Effector memory CD4-positive, alpha-beta T cell (primary cell): ENCODE data around the gene KIFC1.
A peak's percentile ranks its signal among the peaks of the same experiment; 100 is the strongest.
"Not testable (repeated sequence)": the region's sequence is repeated elsewhere in the genome, so short reads cannot be mapped to it uniquely, and the experiment has no call there.

ENCODE experiments used
- DNase-seq, 3 donors: peaks; one replicate each; pipeline ENCODE4 v3.0.0-alpha.2; 2020
- H3K27ac ChIP-seq: 2 replicates; pipeline ENCODE4 v1.7.0; 2013; ENCODE audit warnings: mild to moderate bottlenecking, low read length, moderate library complexity; ENCODE audit not compliant: insufficient read depth, poor library complexity, severe bottlenecking
- H3K27me3 ChIP-seq: replicated peaks from 2 replicates; pipeline ENCODE4 v1.7.0; 2013; ENCODE audit warnings: mild to moderate bottlenecking, low read length; ENCODE audit not compliant: insufficient read depth, control insufficient read depth, poor library complexity, severe bottlenecking
- H3K36me3 ChIP-seq: 2 replicates; pipeline ENCODE4 v1.7.0; 2013; ENCODE audit warnings: mild to moderate bottlenecking, low read length, moderate library complexity; ENCODE audit not compliant: control insufficient read depth, insufficient read depth
- H3K4me1 ChIP-seq: 2 replicates; pipeline ENCODE4 v1.7.0; 2013; ENCODE audit warnings: low read length, mild to moderate bottlenecking; ENCODE audit not compliant: control insufficient read depth, insufficient read depth, poor library complexity, severe bottlenecking
- H3K4me3 ChIP-seq: 2 replicates; pipeline ENCODE4 v1.7.0; 2013; ENCODE audit warnings: low read length, low read depth, mild to moderate bottlenecking; ENCODE audit not compliant: insufficient read depth, poor library complexity, severe bottlenecking
- H3K9me3 ChIP-seq: 2 replicates; pipeline ENCODE4 v1.7.0; 2013; ENCODE audit warnings: mild to moderate bottlenecking, low read length, moderate library complexity; ENCODE audit not compliant: control insufficient read depth
- total RNA-seq, 3 donors: gene quantifications; one replicate each; lab custom pipeline; 2026; lab: John Stamatoyannopoulos, UW

KIFC1 gene, protein sequence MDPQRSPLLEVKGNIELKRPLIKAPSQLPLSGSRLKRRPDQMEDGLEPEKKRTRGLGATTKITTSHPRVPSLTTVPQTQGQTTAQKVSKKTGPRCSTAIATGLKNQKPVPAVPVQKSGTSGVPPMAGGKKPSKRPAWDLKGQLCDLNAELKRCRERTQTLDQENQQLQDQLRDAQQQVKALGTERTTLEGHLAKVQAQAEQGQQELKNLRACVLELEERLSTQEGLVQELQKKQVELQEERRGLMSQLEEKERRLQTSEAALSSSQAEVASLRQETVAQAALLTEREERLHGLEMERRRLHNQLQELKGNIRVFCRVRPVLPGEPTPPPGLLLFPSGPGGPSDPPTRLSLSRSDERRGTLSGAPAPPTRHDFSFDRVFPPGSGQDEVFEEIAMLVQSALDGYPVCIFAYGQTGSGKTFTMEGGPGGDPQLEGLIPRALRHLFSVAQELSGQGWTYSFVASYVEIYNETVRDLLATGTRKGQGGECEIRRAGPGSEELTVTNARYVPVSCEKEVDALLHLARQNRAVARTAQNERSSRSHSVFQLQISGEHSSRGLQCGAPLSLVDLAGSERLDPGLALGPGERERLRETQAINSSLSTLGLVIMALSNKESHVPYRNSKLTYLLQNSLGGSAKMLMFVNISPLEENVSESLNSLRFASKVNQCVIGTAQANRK
- total RNA-seq: 1.7 to 3.0 (median 2.1) reads per million in 3 donors

DNA sequence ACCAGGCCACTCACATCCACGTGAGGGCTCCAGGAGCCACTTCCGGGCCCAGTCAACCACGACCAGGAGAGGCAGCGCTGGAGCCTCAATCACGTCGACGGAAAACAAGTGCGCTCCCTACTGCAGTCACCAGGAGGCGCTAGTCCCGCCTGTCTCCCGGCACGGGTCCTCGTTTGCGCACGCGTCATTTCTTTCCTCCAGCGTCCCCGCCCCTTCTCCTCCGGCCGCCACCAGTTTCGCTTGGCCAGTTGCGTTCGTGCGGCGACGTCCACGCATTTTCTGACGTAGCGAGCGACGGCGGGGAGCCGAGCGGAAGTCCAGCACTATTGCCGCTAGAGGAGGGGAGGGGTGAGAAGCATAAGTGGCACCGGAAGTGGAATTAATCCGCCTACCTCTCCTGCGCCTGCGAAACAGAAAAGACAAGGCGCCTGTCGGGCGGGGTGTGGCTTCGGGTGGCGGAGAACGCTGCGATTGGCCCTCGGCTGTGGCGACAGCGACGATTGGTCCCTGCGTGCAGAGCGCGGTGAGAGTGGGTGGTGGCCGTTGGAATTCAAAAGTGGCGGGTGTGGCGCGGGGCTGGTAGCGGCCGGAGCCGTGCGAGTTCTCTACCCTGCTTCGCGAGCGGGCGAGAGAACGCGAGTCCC is at the start of gene KIFC1:
KIFC1 (plus strand) TSS at position 546 of the 644 bp plus-strand sequence. CDS start 163 bp downstream, outside the sequence.
- H3K4me3 ChIP-seq: peak within 1 kb of the TSS; percentile 54
- DNase-seq: peak; percentile 98 to 99 (median 99)

DNA sequence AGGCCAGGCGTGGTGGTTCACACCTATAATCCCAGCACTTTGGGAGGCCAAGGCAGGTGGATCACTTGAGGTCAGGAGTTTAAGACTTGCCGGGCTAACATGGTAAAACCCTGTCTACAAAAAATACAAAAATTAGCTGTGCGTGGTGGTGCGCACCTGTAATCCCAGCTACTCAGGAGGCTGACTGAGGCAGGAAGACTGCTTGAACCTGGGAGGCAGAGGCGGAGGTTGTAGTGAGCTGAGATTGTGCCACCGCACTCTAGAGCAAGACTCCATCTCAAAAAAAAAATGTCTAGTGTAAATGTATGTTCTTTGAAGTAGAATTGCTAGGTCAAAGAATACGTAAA is 48.0 kb upstream of the KIFC1 start:
- not testable (repeated sequence) for H3K9me3 ChIP-seq, H3K36me3 ChIP-seq, H3K27me3 ChIP-seq, H3K4me3 ChIP-seq, DNase-seq
- Histone ChIP-seq H3K4me1 (peaks cover 26% of the 10 kb centered on the region), H3K27ac (peak overlapping the region; percentile 87)

More for the DNA sequence above, at the start of gene KIFC1:
- Histone ChIP-seq H3K27ac (peak within 1 kb of the TSS; percentile 71), H3K9me3 (no peaks in the 10 kb centered on the region), H3K4me1 (peaks cover 13% of the 10 kb centered on the region), H3K36me3 (no peaks in the 10 kb centered on the region), H3K27me3 (no peaks in the 10 kb centered on the region)

DNA sequence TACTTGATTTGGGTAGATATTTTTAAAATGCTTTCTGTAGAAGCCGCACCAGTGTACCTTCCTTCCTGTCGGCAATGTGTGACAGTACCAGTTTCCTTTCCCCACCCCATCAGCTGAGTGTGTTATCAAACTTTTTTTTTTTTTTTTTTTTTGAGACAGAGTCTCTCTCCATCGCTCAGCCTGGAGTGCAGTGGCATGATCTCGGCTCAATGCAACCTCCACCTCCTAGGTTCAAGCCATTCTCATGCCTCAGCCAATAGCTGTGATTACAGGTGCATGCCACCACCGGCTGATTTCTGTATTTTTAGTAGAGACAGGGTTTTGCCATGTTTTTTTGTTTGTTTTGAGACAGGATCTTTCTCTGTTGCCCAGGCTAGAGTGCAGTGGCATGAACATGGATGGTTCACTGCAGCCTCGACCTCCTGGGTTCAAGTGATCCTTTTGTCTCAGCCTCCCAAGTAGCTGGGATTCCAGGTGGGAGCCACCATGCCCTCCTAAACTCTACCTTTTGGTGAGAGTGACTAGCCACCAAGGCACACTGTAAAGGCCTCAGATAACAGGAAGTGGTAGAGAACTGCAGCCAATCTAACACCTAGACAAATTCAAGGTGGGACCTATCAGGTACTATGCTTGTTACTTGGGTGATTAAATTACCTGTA is 47.5 kb upstream of the KIFC1 start:
- peak; percentile 62 to 68 (median 63) for DNase-seq
- peak overlapping the region; percentile 87 for H3K27ac ChIP-seq
- peaks cover 26% of the 10 kb centered on the region for H3K4me1 ChIP-seq
- no peaks in the 10 kb centered on the region for H3K9me3 ChIP-seq
- no peaks in the 10 kb centered on the region for H3K27me3 ChIP-seq
- no peaks in the 10 kb centered on the region for H3K36me3 ChIP-seq
- peak overlapping the region; percentile 16 for H3K4me3 ChIP-seq

DNA sequence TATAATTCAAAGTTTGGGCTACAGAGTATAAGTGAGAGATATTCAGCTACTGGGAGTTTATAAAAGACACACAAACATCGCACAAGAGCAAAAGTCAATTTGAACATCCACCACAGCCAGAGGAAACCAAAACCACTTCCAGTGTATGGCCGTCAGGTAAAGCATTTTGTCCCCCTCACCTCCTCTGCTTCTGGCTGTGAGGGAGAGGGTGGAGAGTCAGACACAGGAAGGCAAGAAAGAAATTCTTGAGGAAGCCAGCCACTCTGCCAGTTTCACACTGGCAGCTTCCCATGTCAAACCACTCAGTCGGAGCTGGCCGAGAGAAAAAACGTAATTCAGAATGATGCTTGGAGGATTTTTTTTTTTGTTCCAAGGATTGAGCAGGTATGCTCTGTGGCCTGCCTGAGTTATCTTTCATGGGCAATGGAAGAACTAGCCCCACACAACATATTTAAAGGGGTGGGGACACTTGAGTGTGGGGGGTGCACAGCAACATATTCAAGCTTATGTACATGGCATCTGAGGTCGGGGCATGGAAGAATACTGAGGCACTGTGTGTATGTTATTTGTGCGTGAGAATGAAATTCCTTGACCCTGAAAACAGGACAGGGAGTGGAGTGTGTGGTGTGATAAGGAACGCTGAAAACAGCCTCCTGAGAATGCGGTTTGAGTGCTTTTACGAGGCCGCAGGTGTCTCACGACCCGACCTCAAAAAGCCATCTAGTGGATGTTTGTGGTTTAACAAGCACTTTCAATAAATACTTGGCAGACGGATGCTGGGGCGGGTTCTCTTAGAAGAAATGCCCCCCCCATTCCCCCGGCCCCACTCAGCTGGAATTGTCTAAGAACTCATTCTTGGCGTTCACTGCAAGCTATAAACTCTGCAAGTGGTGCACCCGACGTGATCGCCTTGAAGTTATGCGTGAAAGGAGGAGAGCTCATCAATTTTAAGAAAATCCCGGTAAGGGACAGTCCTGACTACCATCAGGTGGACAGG is 46.6 kb upstream of the KIFC1 start:
- Histone ChIP-seq H3K4me3 (peak overlapping the region; percentile 16), H3K27ac (peak overlapping the region; percentile 87)
- DNase-seq: peak; percentile 61 to 70 (median 61)

DNA sequence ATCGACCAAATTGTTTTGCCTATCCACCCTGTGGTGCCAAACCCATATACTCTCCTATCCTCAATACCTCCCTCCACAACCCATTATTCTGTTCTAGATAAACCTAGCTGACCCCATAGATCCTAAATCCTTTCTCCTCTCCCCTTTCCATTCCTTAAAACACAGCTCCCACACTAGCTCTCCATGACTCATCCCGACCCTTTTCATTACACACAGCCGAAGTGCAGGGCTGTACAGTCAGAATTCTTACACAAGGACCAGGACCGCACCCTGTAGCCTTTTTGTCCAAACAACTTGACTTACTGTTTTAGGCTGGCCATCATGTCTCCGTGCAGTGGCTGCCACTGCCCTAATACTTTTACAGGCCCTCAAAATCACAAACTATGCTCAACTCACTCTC is 44.7 kb upstream of the KIFC1 start:
- not testable (repeated sequence) for H3K4me3 ChIP-seq, H3K27me3 ChIP-seq, DNase-seq, H3K9me3 ChIP-seq, H3K36me3 ChIP-seq, H3K27ac ChIP-seq
- H3K4me1 ChIP-seq: peaks cover 26% of the 10 kb centered on the region

More for the DNA sequence above, 46.6 kb upstream of the KIFC1 start:
- H3K36me3 ChIP-seq: no peaks in the 10 kb centered on the region
- H3K9me3 ChIP-seq: no peaks in the 10 kb centered on the region
- peaks cover 26% of the 10 kb centered on the region for H3K4me1 ChIP-seq
- no peaks in the 10 kb centered on the region for H3K27me3 ChIP-seq

DNA sequence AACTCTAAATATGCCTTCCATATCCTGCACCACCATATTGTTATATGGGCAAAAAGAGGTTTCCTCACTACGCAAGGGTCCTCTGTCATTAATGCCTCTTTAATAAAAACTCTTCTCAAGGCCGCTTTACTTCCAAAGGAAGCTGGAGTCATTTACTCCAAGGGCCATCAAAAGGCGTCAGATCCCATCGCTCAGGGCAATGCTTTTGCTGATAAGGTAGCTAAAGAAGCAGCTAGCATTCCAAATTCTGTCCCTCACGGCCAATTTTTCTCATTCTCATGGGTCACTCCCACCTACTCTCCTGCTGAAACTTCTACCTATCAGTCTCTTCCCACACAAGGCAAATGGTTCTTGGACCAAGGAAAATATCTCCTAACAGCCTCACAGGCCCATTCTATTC is 43.8 kb upstream of the KIFC1 start:
- Histone ChIP-seq H3K4me3 (no peak overlapping the region), H3K9me3 (no peaks in the 10 kb centered on the region), H3K4me1 (peaks cover 20% of the 10 kb centered on the region), H3K27me3 (no peaks in the 10 kb centered on the region), H3K27ac (no peak overlapping the region), H3K36me3 (no peaks in the 10 kb centered on the region)
- DNase-seq: no peak

DNA sequence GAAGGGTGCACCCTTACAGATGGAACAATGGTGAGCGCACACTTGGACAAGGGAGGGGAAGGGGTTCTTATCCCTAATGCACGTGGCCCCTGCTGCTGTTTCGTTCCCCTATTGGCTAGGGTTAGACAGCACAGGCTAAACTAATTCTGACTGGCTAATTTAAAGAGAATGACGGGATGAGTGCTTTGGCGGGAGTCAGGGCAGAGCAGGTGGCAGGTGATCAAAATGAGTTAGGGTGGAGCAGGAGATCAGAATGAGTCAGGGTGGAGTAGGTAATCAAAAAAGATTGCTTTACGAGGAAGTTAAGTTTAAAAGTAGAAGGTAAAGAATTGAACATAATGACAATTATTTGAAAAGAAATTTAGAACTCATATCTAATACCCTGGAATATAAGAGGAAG is 35.8 kb upstream of the KIFC1 start:
- not testable (repeated sequence) for H3K36me3 ChIP-seq, H3K27ac ChIP-seq, H3K9me3 ChIP-seq, H3K27me3 ChIP-seq, H3K4me1 ChIP-seq, DNase-seq, H3K4me3 ChIP-seq

DNA sequence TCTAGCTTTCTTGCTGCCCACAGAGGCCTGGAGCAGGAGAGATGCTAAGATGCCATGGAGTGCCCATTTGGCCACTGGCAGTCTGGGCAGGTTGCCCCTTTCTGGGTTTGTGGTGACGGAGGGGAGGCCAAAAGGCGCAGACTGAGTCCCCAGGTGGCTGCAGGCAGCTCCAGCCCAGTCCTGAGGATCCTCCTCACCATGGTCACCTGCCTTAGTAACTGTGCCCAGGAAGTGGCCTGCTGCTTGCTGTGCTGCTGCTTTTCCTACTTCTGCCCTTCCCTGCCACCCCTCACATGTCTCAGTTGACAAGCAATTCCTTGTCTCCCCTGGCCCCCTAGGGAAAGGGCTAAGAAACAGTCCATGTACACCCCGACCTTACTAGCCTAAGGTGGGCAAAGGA is 35.3 kb upstream of the KIFC1 start:
- Histone ChIP-seq H3K4me1 (no peaks in the 10 kb centered on the region), H3K9me3 (no peaks in the 10 kb centered on the region), H3K27ac (no peak overlapping the region), H3K36me3 (no peaks in the 10 kb centered on the region), H3K4me3 (no peak overlapping the region), H3K27me3 (no peaks in the 10 kb centered on the region)
- no peak for DNase-seq
